Measurements from ENCODE around the gene FCHSD1. TPM values are rescaled to one million over a fixed set of nuclear protein-coding genes. Genes with fewer than 3 reads are reported as not detected.

FCHSD1 gene
- total RNA-seq, 1 experiment from 2014 or later = 21.2 TPM

DNA sequence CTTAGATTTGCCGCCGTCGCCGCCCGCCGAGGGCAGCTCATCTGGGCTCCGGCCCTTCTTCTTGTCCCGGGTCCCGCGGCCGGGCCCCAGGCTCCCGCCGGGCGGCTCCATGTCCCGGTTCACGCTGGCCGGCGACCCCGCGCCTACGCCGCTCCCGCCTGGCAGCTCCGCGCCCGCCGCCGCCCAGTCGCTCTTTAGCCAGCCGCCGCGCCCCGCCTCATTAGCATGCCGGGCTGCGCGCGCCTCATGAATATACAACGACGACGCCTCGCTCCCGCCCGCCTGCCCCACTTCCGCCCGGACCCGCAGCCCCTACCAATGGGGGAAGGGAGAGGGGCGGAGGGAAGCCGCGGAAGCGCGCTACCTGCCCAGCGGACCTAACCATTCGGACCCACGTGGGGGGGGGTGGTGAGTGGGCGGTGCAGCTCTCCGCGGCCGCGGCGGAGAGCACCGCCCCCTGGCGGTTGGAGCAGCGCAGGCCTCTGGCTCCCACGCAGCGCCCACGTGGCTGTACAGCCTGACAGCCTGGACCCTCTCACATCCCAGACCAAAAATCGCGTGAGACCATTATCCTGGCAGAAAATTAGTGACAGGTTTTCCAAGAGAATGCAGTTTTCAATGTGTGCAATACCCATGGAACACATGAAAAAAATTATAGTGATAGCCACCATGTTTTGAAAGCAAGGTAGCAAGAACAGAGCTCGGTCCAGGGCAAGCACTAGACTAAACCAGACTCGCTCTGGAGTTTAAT, 32.2 kb downstream of the FCHSD1 start, which contains the start of gene DIAPH1:
Gene DIAPH1, minus strand, starts transcription at position 197 of the 751 bp plus-strand sequence. Its CDS starts 86 bp downstream, at position 111.
- DNase-seq (ENCODE audit: unreplicated experiment) = peak; percentile 99
- peak within 1 kb of the TSS; percentile 99 for H3K27ac Mint-ChIP-seq (ENCODE audit: low read depth, unreplicated experiment)
- peak within 1 kb of the TSS; percentile 96 for H3K4me3 Mint-ChIP-seq (ENCODE audit: unreplicated experiment)
- TF ChIP-seq, protein P1, sequence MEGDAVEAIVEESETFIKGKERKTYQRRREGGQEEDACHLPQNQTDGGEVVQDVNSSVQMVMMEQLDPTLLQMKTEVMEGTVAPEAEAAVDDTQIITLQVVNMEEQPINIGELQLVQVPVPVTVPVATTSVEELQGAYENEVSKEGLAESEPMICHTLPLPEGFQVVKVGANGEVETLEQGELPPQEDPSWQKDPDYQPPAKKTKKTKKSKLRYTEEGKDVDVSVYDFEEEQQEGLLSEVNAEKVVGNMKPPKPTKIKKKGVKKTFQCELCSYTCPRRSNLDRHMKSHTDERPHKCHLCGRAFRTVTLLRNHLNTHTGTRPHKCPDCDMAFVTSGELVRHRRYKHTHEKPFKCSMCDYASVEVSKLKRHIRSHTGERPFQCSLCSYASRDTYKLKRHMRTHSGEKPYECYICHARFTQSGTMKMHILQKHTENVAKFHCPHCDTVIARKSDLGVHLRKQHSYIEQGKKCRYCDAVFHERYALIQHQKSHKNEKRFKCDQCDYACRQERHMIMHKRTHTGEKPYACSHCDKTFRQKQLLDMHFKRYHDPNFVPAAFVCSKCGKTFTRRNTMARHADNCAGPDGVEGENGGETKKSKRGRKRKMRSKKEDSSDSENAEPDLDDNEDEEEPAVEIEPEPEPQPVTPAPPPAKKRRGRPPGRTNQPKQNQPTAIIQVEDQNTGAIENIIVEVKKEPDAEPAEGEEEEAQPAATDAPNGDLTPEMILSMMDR (IDR thresholded peaks at IDR 0.05; ENCODE audit: unreplicated experiment) = peak; percentile 99
- no TSS peak for BruUV-seq (replicated peaks)
- CTCF ChIA-PET = interaction anchor here (0.5 to 17.3 kb wide), 37 partner anchors 10 to 1403 kb away, joined by 3 to 465 read pairs (median 4); partner anchors contain the start of genes HDAC3, NDFIP1, PCDH1 and PCDHB14
- peaks cover 21% of the 10 kb centered on the region for H3K4me1 Mint-ChIP-seq (ENCODE audit: insufficient read depth, unreplicated experiment)
- intact Hi-C loops (cut with micrococcal nuclease) = loop anchor here (1.0 to 2.0 kb wide), 3 partner anchors 15 to 27 kb away; partner anchors contain the start of genes HDAC3 and RELL2
- peaks cover 60% of the 10 kb centered on the region for H3K36me3 Mint-ChIP-seq (ENCODE audit: insufficient read depth, unreplicated experiment)
- H3K27me3 Mint-ChIP-seq (ENCODE audit: insufficient read depth, unreplicated experiment) = no peaks in the 10 kb centered on the region
- POLR2A ChIA-PET = interaction anchor here (0.6 to 15.9 kb wide), 26 partner anchors 14 to 490 kb away, joined by 3 to 385 read pairs (median 4); partner anchors contain the start of genes DELE1, FCHSD1, HDAC3 and PCDHB14
- H3K9me3 Mint-ChIP-seq (ENCODE audit: unreplicated experiment) = no peaks in the 10 kb centered on the region

DNA sequence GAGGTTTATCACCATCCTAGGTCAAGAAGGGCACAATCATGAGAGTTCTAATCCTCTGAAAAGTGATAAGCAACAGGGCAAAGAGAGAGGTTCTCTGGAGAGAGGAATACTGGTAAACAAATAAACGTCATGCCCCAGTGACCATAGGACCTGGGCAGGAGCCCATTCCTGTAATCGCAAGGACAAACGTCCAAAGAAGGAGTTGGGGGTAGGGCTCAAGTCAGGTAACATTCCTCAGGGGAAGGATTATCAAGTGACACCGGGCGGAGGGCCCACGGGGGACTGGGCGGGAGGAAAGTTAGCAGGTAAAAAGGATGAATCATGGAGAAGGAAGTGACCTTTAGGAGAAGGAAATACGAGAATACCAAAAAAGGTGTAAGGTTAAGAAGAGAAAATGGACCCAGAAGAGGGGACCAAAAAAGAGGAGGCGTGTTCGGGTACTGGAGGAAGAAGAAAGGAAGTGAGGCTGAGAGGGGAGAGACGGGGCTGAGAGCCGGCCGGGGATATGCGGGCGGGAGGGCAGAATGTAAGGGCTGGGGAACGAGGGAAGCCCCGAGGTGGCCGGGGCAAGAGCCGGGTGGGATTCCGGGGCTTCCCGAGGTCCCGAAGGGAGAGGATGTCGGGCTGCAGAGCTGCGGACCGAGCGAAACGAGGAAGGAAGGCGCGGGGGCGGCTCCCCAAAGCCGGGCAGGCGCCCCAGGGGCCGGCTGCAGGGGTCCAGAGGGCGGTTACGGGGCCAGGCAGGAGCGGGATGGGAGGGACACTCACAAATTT, 33.0 kb downstream of the FCHSD1 start:
- ChIA-PET POLR2A (interaction anchor here (0.7 to 15.9 kb wide), 26 partner anchors 15 to 491 kb away, joined by 3 to 385 read pairs (median 6); partner anchors contain the start of genes DELE1, FCHSD1, HDAC3 and PCDHB14), CTCF (interaction anchor here (0.5 to 17.3 kb wide), 33 partner anchors 10 to 1402 kb away, joined by 3 to 465 read pairs (median 4); partner anchors contain the start of genes HDAC3, NDFIP1, PCDH1 and PCDHB14)
- peak overlapping the region; percentile 99 for H3K27ac Mint-ChIP-seq (ENCODE audit: low read depth, unreplicated experiment)
- DNase-seq (ENCODE audit: unreplicated experiment) = peak; percentile 82
- H3K36me3 Mint-ChIP-seq (ENCODE audit: insufficient read depth, unreplicated experiment) = peaks cover 58% of the 10 kb centered on the region
- intact Hi-C loops (cut with micrococcal nuclease) = loop anchor here (2.0 kb wide), 1 partner anchor 19 kb away; the partner anchor contains the start of genes HDAC3 and RELL2
- BruUV-seq (replicated peaks) = no TSS peak
- peak overlapping the region; percentile 96 for H3K4me3 Mint-ChIP-seq (ENCODE audit: unreplicated experiment)
- no peaks in the 10 kb centered on the region for H3K9me3 Mint-ChIP-seq (ENCODE audit: unreplicated experiment)
- TF ChIP-seq, protein P1 (IDR thresholded peaks at IDR 0.05; ENCODE audit: unreplicated experiment) = no peak
- peaks cover 25% of the 10 kb centered on the region for H3K4me1 Mint-ChIP-seq (ENCODE audit: insufficient read depth, unreplicated experiment)
- no peaks in the 10 kb centered on the region for H3K27me3 Mint-ChIP-seq (ENCODE audit: insufficient read depth, unreplicated experiment)

DNA sequence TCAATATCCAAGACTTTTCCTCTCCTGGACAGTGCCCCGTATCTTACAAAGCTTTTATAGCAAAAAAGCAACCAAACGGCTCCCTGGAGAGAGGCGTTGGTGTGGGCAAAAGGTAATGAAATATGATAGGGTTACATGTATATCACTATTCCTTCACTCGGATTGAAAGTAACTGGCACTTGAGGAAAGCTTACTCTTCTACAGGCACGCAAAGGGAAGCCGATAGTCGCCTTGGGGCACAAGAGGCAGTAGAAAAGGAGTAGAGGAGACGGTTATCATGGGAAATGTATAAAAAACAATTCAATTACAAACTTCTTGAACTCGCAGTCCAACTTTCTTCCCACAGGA, 33.6 kb downstream of the FCHSD1 start:
- peak; percentile 57 for DNase-seq (ENCODE audit: unreplicated experiment)
- Mint-ChIP-seq H3K27ac (ENCODE audit: low read depth, unreplicated experiment) (peak overlapping the region; percentile 99), H3K4me3 (ENCODE audit: unreplicated experiment) (peak overlapping the region; percentile 96), H3K27me3 (ENCODE audit: insufficient read depth, unreplicated experiment) (no peaks in the 10 kb centered on the region), H3K9me3 (ENCODE audit: unreplicated experiment) (no peaks in the 10 kb centered on the region), H3K4me1 (ENCODE audit: insufficient read depth, unreplicated experiment) (peaks cover 31% of the 10 kb centered on the region), H3K36me3 (ENCODE audit: insufficient read depth, unreplicated experiment) (peaks cover 58% of the 10 kb centered on the region)
- ChIA-PET CTCF (interaction anchor here (0.5 to 17.3 kb wide), 10 partner anchors 10 to 1281 kb away, joined by 3 to 465 read pairs (median 3); no protein-coding TSS in a partner anchor), POLR2A (interaction anchor here (0.8 to 15.9 kb wide), 15 partner anchors 15 to 492 kb away, joined by 3 to 385 read pairs (median 6); partner anchors contain the start of genes FCHSD1, HDAC3, PCDHGC3 and RELL2)
- TSS peak; percentile 40 for BruUV-seq (replicated peaks)
- intact Hi-C loops (cut with micrococcal nuclease) = loop anchor here (2.0 kb wide), 1 partner anchor 19 kb away; the partner anchor contains the start of genes HDAC3 and RELL2
- TF ChIP-seq, protein P1 (IDR thresholded peaks at IDR 0.05; ENCODE audit: unreplicated experiment) = no peak

Data from MCF 10A (cell line).